H54 (cell line): ENCODE measurements around the gene DDX60.
"Not testable (repeated sequence)": the region's sequence is repeated elsewhere in the genome, so short reads cannot be mapped to it uniquely, and the experiment has no call there.

Experiments used
- DNase-seq: peaks from one replicate; pipeline ENCODE4 v3.0.0; 2011; ENCODE audit warnings: low spot score, mixed read lengths; ENCODE audit not compliant: insufficient read length
- FAIRE-seq: peaks from 3 replicates; lab custom pipeline; 2011; peaks lifted over from hg19 to GRCh38; lab: Jason Lieb, UNC
- POLR2A ChIP-seq: IDR thresholded peaks from 2 replicates; pipeline ENCODE4 v1.6.1; 2011; ENCODE audit warnings: low read depth, mild to moderate bottlenecking, low read length

DDX60 gene

DNA sequence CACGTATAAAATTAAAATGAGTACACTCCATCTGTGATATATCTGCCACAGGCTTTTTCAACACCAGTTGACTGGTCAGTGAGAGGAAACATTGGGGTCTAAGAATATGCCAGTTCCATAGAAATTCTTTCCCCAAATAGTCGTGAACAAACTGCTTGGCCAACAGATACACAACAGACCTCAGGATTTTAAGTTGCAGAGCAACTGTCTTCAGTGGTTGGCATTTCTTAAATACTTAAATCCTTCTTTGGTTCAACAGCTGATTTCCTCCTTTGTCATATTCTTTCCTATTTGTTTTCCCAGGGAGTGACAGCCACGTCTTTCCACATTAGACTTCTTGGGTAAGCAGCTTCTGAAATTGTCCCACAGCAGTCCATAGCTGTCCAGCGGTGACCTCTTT is 7.0 kb upstream of the DDX60 start:
- DNase-seq (no peak), FAIRE-seq (no peak)
- no peak for TF ChIP-seq POLR2A

DNA sequence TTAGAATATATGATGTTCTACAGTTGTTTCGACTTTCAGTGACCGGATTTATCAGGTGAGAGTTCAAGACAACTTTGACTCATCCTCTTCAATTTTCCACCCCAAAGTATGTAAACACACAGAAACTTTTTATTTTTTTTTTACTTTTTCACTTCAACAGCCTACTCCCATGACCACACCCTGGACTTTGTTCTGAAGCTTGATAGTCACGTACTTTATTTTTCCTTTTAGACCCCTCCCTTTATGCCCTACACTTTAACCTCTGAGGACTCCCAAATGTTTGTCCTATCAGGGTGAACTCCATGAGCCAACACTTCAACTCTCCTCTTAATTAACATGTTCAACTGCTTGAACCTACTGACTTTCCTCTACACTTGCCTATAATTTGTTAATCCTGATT is 2.5 kb upstream of the DDX60 start:
- no peak for FAIRE-seq

DNA sequence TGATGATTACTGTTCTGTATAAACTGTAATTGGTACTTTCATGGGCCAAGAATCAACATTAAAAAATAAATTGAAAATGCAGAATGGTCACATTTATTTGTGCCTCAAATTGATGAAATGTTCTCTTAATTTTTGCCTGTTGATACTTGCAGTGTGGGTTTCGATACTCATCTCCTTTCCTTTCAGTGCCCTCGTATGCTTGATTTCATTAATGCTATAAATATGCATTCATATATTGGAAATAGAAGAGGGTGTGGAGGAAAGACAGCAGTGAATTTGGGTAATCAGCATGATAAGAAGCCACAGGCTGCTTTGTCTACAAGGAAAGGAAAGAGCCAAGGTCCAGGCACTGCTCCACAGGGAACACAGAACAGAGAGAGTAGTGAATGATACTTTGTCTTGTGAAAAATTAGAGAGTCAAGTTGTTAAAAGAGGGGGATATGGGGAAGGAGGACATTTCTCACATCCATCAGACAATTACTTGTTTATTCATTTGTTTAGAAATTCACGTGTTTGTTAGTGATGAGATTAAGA is 1.0 kb upstream of the DDX60 start:
- DNase-seq, result no peak
- no peak for FAIRE-seq
- TF ChIP-seq POLR2A, result no peak

More for the DNA sequence above, 2.5 kb upstream of the DDX60 start:
- no peak for DNase-seq
- TF ChIP-seq POLR2A, result no peak

DNA sequence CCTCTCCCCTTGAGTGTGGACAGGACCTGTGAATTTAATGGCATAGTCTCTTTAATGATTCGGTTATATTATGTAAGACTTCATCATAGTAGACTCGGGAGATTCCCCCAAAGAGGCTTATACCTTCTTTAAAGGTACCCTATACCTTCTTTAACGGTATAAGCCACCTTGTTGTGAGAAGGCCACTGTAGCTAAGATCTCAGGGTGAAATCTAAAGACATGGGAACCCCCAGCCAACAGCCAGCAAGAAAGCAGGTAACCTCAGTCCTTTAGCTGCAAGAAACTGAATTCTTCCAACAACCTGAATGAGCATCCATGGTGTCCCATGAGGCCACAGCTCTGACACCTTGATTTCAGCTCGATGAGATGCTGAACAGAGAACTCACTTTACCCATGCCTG is 931 bp downstream of the DDX60 start:
- no peak for TF ChIP-seq POLR2A
- FAIRE-seq (no peak), DNase-seq (no peak)

DNA sequence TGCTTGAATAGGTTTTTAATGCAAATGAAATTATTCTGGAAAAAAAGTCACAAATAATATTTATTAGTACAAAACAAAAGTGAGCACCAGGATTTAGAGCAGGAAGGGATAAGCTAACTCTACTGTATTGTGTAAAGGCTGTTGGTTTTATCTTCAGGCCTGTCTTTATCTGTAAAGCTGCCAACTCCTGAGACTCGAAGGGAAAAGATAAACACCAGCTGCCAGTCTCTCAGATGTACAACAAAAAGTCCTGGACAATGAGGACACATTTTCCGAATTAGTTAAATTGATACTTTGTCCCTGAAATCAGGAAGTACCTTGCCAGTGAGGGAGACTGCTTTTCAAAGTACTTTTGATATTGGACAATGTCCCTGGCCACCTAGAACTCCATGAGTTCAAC is 8.8 kb downstream of the DDX60 start:
- DNase-seq (no peak), FAIRE-seq (no peak)
- TF ChIP-seq POLR2A, result no peak

DNA sequence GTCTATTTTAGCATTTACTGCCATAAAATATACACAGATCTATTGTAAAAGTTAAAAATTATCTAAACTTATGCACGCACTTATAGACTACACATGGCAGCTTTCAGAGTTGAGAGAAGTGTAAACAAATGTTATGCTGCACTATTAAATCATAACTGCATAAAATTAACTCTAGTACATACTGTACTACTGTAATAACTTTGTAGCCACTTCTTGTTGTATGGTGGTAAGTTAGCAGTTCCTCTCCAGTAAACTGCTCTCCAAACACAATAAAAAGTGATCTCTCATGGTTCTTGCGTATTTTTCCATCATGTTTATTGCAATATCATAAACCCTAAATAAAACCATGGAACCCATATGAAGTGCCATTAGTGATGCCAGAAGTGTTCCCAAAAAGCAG is 9.6 kb downstream of the DDX60 start:
- no peak for FAIRE-seq
- DNase-seq, result no peak
- no peak for TF ChIP-seq POLR2A

DNA sequence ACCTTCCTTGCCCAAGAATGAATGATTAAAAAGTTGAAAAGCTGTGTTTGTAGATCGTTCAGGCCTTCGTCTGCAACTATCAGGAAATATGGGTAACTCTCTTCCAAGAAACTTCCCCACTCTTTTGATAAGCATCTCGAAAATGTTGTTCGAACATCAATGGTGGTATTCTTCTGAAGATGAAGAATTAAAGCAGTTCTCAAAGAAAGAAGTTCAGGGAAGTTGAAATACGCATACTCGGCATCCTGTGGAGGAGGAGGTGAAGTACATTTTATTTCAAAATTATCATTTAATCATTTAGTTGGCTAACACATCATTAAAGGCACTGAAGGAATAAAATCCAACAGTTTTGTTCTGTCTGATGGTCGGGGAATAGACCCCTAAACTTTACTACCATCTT is 12.1 kb downstream of the DDX60 start:
- DNase-seq (no peak), FAIRE-seq (no peak)
- TF ChIP-seq POLR2A, result no peak

DNA sequence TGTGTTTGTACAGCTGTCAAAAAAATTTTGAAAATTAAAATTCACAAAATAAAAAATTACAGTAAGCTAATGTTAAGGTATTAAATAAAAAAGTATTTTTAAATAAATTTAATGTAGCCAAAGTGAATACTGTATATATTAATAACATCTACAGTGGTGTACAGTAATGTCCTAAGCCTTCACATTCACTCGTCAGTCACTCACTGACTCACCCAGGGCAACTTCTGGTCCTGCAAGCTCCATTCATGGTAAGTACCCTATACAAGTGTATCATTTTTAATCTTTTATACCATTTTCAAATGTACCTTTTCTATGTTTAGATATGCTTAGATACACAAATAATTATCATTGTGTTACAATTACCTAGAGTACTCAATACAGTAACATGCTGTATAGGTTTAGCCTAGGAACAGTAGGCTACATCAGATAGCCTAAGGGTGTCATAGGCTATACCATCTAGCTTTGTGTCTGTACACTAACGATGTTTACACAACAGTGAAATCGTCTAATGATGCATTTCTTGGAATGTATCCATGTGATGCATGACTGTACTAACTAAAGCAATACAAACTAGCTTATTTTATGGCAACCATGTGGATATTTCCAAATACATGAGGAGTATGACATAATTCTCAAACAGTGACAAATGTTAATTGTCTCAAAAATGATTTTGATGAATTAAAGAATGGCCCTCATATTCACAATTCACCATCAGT is 13.7 kb downstream of the DDX60 start:
- no peak for DNase-seq
- FAIRE-seq, result peak; percentile 89
- no peak for TF ChIP-seq POLR2A

DNA sequence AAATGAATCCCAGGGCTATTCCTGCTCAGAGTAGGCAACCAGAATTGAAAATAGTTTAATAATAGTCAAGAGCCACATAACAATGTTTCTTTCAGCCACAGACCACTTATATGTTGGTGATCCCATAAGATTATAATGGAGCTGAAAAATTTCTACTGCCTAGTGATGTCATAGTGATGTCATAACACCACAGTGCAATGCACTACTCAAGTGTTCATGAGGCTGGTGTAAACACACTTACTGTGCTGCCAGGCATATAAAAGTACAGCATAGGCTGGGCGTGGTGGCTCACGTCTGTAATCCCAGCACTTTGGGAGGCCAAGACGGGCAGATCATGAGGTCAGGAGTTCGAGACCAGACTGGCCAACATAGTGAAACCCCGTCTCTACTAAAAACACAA is 15.1 kb downstream of the DDX60 start:
- not testable (repeated sequence) for FAIRE-seq, DNase-seq

DNA sequence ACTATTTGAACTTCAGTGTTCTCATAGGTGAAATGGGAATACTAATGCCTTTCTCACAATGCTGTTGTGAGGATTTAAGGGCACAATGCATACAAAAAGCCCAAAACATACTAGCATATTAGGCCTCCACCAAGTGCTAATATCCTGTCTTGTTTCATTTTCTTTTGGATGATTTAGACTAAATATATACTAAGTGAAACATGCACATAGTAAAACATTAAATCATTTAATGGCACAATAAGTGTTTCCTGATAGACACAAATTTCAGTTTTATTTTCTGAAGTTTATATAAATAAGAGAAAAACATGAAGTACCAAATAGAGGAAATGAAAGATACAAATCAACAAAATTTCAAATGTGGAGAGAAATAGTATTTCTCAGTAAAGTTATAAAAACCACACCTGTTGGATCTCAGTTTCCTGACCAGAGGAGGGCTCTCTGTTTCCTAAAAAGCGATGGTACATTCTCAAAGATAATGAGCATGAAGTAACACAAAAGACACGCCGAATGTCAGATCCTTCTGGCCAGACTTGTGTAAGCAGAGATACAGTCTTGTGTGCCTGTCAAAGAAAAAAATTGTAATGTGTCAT is 25.1 kb downstream of the DDX60 start:
- DNase-seq, result no peak

DNA sequence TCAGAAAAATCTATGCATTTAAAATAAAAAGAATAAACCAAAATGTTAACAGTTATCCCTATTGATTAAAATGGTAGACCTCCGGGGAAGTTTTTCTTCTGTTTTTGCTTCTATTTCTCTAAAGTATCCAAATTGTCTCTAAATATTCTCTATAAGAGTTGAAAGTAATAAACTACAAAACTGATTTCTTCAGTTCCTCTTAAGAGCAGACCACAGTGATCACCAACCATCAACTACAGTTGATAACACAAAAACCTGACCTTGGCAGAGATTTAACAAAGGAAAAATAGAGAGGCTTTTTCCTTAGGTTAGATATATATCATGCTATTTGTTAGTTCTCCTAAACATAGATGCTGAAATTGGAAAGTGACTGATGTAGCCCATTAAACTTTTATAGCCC is 27.3 kb downstream of the DDX60 start:
- DNase-seq (no peak), FAIRE-seq (no peak)
- no peak for TF ChIP-seq POLR2A

More for the DNA sequence above, 25.1 kb downstream of the DDX60 start:
- TF ChIP-seq POLR2A, result no peak
- FAIRE-seq, result no peak

DNA sequence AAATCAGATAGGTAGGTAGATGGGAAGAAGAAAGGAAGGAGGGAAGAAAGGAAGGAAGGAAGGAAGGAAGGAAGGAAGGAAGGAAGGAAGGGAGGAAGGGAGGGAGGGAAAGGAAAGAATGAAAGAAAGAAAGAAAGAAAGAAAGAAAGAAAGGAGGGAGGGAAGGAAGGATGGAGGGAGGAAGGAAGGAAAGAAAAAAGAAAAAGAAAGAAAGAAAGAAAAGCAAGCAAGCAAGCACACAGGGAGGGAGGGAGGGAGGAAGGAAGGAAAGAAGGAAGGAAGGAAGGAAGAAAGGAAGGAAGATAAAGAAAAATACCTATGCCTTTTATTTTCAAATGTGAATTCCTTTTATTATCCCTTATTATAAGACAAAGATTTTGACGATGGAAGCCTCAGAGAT is 32.7 kb downstream of the DDX60 start:
- not testable (repeated sequence) for DNase-seq, FAIRE-seq

DNA sequence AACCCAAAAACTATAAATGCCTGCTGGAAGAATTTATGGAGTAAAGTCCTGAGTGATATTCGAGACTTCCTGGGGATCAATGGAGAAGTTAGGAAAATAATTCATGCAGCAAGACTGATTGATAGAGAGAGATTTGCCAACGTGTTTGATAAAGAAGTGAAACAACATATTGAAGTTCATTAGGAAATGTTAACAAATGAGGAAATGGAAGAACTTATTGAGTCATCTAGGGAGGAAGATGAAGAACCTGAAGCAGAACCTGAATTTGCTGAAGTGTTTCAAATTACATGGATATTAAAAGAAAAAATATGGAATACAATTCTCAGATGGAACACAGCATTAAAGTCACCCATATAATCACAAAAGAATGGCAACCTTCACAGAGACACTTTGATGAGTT is 39.0 kb downstream of the DDX60 start:
- FAIRE-seq (no peak), DNase-seq (no peak)
- TF ChIP-seq POLR2A, result no peak

DNA sequence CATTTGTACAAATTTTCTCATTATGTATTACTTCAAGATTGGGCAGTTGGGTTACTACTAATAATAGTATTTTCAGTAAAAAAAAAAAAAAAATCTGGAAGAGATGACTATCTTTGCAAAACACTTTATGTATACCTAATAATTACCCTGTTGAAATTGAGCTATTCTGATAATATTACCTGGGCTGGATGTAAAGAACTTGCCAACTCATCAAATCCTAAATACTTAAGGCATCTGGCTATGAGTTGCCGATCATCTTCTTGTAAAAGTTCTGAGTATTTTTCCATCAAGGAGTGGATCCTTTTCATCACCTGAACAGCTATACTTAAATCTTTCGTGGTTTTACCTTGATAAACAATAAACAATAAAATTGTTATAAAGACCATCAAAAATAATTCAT is 42.7 kb downstream of the DDX60 start:
- TF ChIP-seq POLR2A, result no peak
- DNase-seq (no peak), FAIRE-seq (no peak)

DNA sequence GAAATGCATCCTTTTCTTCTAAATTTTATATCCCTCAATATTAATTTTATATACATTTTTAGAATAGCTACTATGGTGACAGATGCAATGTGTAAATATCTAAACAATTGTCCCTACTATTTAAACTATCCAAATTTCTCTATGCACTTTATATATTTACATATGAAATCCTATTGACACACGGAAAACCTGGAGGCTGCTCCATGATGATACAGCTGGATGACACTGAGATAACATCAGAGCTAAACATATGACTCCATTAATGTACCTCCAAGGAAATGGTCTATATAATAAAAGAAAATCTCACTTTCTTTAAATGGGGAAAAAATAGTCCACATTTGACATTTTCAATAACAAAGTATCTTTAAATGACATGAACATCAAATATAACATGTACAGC is 43.7 kb downstream of the DDX60 start:
- FAIRE-seq, result no peak
- no peak for TF ChIP-seq POLR2A
- no peak for DNase-seq
